ENCODE results near the gene C2CD2.

Gene C2CD2

DNA sequence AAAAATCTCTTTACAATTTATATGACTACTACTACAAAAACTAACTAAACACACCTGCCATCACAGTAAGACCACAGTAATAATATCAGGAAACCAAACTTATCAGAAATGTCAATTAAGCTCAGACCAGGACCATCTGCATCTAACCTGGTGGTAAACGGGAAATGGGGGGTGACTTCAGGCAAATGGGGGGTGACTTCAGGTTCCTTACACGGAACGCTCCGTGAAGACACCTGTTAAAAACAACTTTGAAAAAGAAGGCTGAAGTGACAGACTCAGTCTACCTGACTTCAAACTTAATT is 90.4 kb downstream of the C2CD2 start:
- no peak for TF ChIP-seq GATA3 (IDR thresholded peaks at IDR 0.05; ENCODE audit: low read depth, low read length)

- TF ChIP-seq GATA2 (IDR thresholded peaks at IDR 0.05; ENCODE audit: low read depth, low read length) (no peak), GATA3 (IDR thresholded peaks at IDR 0.05; ENCODE audit: low read depth, low read length) (no peak)
Observed at GRCh38 chr21:41861987-41862386, 91.8 kb downstream of the C2CD2 start.

GRCh38 chr21:41861255-41861654 is 92.6 kb downstream of the C2CD2 start:
- TF ChIP-seq GATA3 (IDR thresholded peaks at IDR 0.05; ENCODE audit: low read depth, low read length) (no peak), GATA2 (IDR thresholded peaks at IDR 0.05; ENCODE audit: low read depth, low read length) (no peak)

DNA sequence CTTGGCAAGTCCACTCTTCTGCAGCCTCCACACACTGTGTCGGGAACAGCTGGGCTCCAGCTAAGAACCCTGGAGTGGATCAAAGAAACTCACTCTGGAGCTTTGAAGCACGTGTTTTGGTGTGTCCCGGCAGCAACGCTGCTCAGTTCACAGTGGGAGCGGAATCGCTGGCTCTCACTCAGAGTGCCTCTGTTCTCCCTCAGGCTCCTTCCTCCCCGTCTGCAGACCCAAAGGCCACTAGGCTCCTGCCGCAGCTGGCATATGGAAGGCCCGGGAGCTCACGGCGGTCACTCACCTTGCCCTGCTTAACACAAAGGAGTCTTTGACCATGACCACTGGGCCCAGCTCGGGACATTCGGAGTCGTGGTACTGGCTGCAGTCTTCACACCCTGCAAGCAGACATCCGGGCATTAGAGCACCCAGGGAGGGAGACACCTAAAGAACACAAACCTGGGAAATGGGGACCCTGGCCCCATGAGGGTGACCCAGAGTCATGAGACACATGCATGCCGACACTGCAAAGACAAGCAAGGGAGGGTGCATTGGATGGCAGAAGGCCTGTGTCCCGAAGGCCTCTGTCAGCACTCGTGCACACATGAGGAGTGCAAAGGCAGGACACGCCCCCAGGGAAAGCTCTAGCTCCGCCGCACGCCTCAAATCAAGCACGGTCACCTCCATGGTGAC is 94.4 kb downstream of the C2CD2 start:
- TF ChIP-seq GATA2 (IDR thresholded peaks at IDR 0.05; ENCODE audit: low read depth, low read length) = no peak
- TF ChIP-seq GATA3 (IDR thresholded peaks at IDR 0.05; ENCODE audit: low read depth, low read length) = no peak

DNA sequence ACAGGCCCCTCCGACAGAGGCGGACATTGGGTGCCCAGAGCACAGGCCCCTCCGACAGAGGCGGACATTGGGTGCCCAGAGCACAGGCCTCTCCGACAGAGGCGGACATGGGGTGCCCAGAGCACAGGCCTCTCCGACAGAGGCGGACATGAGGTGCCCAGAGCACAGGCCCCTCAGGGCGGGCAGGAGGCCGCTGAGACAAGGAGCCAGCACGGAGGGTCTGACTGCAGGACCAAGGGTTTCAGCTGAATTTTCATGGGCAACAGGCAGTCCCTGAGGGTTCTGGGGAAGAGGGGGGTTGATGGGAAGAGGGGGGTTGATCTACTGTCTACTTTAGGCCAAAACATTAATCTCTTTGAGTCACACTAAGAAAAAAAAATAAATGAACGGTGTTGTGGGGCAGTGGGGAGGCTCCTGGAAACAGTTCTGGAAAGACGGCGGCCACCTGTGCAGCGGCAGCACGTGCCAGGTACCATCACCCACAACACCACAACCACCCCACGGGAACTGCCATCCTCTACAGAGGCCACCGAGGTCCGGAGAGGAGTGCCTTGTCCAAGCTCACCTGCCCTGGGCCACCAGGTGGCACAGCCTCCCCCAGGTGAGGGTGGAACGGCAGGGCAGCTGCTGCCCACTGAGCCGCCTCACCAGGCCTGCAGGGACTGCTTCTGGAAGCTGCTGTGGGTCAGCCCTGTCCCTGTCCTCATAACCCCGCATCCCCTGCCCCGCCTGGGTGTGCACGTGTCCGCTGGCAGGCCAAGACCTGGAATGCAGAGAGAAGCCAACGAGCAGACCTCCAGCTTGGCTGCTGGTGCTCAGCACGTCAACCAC is 95.1 kb downstream of the C2CD2 start:
- no peak for TF ChIP-seq GATA2 (IDR thresholded peaks at IDR 0.05; ENCODE audit: low read depth, low read length)
- TF ChIP-seq GATA3 (IDR thresholded peaks at IDR 0.05; ENCODE audit: low read depth, low read length) = no peak

DNA sequence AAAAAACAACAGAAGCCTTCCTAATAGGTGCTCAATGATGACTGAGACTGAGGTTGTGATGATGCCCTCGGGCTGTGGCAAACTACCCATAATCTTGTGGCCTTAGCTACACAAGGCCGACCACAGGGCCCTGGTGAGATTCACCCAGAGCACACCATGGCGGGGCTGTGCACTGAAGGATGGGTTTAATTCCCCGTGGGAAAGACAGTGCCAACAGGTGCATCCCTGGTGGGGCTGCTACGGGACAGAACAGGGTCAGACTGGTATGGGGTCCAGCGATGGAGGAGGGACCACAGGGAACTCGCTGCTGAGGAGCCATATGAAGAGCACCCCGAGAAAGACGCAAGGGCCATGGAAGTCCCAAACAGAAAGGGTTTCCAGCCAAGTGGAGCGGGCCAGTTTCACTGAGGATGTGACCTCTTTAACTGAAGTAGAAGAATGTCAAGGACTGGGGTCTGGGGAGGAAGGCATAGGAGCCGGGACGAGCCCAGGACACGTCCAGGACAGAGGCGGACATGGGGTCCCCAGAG is 96.0 kb downstream of the C2CD2 start:
- TF ChIP-seq GATA3 (IDR thresholded peaks at IDR 0.05; ENCODE audit: low read depth, low read length) (no peak), GATA2 (IDR thresholded peaks at IDR 0.05; ENCODE audit: low read depth, low read length) (no peak)

DNA sequence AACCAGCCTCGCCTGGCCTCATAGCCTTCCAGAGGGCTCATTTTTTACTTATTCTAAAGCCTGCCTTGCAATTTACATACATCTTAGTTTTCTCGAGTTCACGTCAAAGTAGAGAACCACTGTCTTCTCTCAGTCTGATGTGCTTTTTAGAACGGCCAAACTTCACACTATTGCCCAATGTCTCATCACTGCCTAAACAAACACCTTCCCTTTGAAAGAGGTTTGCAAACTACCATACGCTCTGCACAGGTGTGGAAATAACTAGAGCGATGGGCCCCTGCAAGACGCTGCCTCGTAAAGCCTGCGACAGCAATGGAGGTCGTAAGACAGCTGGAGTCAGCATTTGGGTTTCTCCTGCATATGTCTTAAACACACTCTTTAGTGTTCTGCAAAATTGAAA is 97.2 kb downstream of the C2CD2 start:
- TF ChIP-seq GATA3 (IDR thresholded peaks at IDR 0.05; ENCODE audit: low read depth, low read length) (no peak), GATA2 (IDR thresholded peaks at IDR 0.05; ENCODE audit: low read depth, low read length) (no peak)

GRCh38 chr21:41854426-41854995 is 99.3 kb downstream of the C2CD2 start:
- TF ChIP-seq GATA2 (IDR thresholded peaks at IDR 0.05; ENCODE audit: low read depth, low read length) (no peak), GATA3 (IDR thresholded peaks at IDR 0.05; ENCODE audit: low read depth, low read length) (no peak)

GRCh38 chr21:41852929-41853320 is 100.9 kb downstream of the C2CD2 start:
- no peak for TF ChIP-seq GATA2 (IDR thresholded peaks at IDR 0.05; ENCODE audit: low read depth, low read length)
- TF ChIP-seq GATA3 (IDR thresholded peaks at IDR 0.05; ENCODE audit: low read depth, low read length) = no peak

- TF ChIP-seq GATA2 (IDR thresholded peaks at IDR 0.05; ENCODE audit: low read depth, low read length) = no peak
Observed at GRCh38 chr21:41852151-41852928, 101.5 kb downstream of the C2CD2 start.

GRCh38 chr21:41851090-41851790 is 102.6 kb downstream of the C2CD2 start:
- TF ChIP-seq GATA3 (IDR thresholded peaks at IDR 0.05; ENCODE audit: low read depth, low read length) = no peak
- no peak for TF ChIP-seq GATA2 (IDR thresholded peaks at IDR 0.05; ENCODE audit: low read depth, low read length)

- no peak for TF ChIP-seq GATA2 (IDR thresholded peaks at IDR 0.05; ENCODE audit: low read depth, low read length)
- TF ChIP-seq GATA3 (IDR thresholded peaks at IDR 0.05; ENCODE audit: low read depth, low read length) = no peak
Observed at GRCh38 chr21:41850085-41850484, 103.7 kb downstream of the C2CD2 start.

DNA sequence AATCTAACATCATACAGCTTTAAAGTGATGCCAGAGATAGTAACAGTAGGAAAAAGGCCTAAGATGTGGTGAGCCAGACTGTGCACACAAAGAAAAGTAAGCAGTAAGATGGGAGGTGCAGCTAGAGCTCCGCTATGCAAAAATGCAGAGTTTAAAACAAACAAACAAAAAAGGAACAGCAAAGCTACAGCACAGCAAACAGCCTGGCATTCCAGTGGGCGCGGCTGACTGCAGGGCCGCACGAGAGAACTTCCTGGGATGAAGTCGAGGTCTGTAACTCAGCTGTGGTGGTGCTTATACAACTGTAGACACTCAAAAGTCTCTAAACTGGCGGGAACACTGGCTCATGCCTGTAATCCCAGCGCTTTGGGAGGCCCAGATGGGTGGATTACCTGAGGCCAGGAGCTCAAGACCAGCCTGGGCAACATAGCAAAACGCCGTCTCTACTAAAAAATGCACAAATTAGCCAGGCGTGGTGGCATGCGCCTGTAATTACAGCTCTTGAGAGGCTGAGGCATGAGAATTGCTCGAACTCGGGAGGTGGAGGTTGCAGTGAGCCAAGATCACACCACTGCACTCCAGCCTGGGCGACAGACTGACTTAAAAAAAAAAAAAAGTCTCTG is 104.7 kb downstream of the C2CD2 start:
- TF ChIP-seq GATA3 (IDR thresholded peaks at IDR 0.05; ENCODE audit: low read depth, low read length) (no peak), GATA2 (IDR thresholded peaks at IDR 0.05; ENCODE audit: low read depth, low read length) (no peak)

Measured in SH-SY5Y (cell line).